ENCODE measurements around the gene TGFB2. TPM values are rescaled to one million over a fixed set of nuclear protein-coding genes. Genes with fewer than 3 reads are reported as not detected.

TGFB2 gene
- total and polyA plus RNA-seq, 10 donors: 0.24 to 5.5 (median 2.1) TPM

DNA sequence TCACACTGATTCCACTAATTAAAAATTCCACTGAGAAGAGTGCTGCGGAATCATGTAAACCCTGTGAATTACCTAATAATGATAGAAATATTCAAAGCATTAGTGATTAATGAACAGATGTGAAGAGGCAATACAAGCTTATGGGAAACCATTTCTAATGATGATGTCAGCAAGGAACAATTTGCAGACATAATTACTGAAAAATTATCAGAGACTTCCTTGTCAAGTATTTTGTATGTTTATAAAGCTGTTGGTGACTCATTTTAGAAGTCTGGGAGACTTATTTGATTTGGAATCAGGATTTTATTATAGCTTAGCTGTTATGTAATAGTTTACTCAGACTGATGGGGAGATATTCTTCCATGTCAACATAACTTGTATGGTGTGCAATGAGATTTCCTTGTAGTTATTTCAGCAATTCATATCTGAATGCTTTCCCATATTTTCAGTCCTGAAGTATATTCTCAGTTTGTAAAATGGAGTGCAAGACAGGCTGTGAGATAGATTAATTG is 135.5 kb downstream of the TGFB2 start:
- no peaks in the 10 kb centered on the region for H3K9me3 ChIP-seq
- H3K27ac ChIP-seq: peak overlapping the region in 5 of 8 donors; percentile 26 to 66 (median 43)
- H3K27me3 ChIP-seq (replicated peaks in 1 of 7): no peaks in the 10 kb centered on the region
- intact Hi-C loops (cut with DNase I; ENCODE audit: low total_unique reads): no loop called here
- H3K4me1 ChIP-seq: no peaks in the 10 kb centered on the region
- WGBS, 5 donors: 79 to 93% (median 84%) methylated on average over 1 of the region's 1 CpG
- TF ChIP-seq, protein P1, sequence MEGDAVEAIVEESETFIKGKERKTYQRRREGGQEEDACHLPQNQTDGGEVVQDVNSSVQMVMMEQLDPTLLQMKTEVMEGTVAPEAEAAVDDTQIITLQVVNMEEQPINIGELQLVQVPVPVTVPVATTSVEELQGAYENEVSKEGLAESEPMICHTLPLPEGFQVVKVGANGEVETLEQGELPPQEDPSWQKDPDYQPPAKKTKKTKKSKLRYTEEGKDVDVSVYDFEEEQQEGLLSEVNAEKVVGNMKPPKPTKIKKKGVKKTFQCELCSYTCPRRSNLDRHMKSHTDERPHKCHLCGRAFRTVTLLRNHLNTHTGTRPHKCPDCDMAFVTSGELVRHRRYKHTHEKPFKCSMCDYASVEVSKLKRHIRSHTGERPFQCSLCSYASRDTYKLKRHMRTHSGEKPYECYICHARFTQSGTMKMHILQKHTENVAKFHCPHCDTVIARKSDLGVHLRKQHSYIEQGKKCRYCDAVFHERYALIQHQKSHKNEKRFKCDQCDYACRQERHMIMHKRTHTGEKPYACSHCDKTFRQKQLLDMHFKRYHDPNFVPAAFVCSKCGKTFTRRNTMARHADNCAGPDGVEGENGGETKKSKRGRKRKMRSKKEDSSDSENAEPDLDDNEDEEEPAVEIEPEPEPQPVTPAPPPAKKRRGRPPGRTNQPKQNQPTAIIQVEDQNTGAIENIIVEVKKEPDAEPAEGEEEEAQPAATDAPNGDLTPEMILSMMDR (IDR thresholded peaks at IDR 0.05 in 8 of 11, conservative IDR thresholded peaks at IDR 0.05 in 3 of 11): no peak
- TF ChIP-seq POLR2A (IDR thresholded peaks at IDR 0.05): no peak
- TF ChIP-seq POLR2AphosphoS5 (IDR thresholded peaks at IDR 0.05): no peak
- no peaks in the 10 kb centered on the region for H3K36me3 ChIP-seq
- H3K4me3 ChIP-seq: no peak overlapping the region
- DNase-seq: no peak

DNA sequence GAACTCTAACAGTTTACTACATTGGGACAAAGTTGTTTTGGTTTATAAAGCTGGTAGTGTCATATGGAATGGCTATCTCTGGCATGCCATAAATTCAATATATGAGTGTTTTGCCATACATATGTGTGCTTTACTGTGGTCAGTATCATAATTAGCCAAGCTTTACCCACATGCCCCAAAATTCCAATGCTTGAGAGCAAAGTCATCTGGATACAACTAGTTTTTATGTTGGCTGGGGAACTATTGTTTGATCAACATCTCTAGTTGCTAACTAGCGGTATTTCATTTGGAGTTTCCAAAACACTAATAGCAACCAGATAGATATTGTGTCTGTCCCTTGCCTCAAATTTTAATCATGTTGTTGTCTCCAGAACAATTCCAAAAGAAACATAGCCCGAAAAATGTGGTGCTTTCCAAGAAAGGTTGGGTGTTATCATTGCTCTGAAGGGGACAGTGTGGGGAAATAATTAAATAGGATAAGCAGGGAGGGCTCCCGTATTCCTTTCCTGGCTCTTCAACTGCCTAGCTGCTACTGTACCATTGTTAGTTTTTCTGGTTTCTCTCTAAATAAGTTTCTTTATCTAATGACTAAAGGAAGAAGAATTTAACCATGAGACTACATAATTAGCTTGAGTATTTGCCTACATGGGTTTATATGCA is 136.1 kb downstream of the TGFB2 start:
- Histone ChIP-seq H3K4me3 (no peak overlapping the region), H3K27me3 (replicated peaks in 1 of 7) (no peaks in the 10 kb centered on the region), H3K4me1 (no peaks in the 10 kb centered on the region), H3K27ac (peak overlapping the region in 1 of 8 donors; percentile 26), H3K36me3 (no peaks in the 10 kb centered on the region), H3K9me3 (no peaks in the 10 kb centered on the region)
- intact Hi-C loops (cut with DNase I; ENCODE audit: low total_unique reads): no loop called here
- 55 to 72% (median 58%) methylated on average over 3 of the region's 3 CpGs for WGBS, 5 donors
- no peak for DNase-seq
- TF ChIP-seq POLR2A (IDR thresholded peaks at IDR 0.05): no peak
- TF ChIP-seq, protein P1 (IDR thresholded peaks at IDR 0.05 in 8 of 11, conservative IDR thresholded peaks at IDR 0.05 in 3 of 11): no peak
- no peak for TF ChIP-seq POLR2AphosphoS5 (IDR thresholded peaks at IDR 0.05)

DNA sequence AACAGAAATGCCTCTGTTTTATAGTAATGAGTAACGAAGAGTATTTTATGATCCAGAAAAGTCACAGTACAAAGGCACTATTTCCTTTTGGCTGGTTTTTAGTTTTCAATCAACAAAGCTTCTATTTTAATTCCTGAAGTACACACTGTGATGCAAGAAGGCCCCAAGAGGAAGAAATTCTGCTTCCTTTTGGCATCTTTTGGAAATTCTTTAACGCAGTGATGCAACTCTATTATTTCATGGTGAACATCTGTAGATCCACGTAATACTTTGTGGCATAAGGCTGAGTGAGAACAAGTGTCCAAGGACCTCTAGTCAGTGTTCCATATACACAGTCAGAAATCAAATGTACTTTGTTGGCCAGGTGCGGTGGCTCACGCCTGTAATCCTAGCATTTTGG is 137.5 kb downstream of the TGFB2 start:
- H3K4me1 ChIP-seq: no peaks in the 10 kb centered on the region
- TF ChIP-seq POLR2A (IDR thresholded peaks at IDR 0.05): no peak
- no peak for TF ChIP-seq POLR2AphosphoS5 (IDR thresholded peaks at IDR 0.05)
- TF ChIP-seq, protein P1 (IDR thresholded peaks at IDR 0.05 in 8 of 11, conservative IDR thresholded peaks at IDR 0.05 in 3 of 11): no peak
- WGBS, 5 donors: 68 to 90% (median 79%) methylated on average over 5 of the region's 5 CpGs
- intact Hi-C loops (cut with DNase I; ENCODE audit: low total_unique reads): no loop called here
- no peak overlapping the region for H3K27ac ChIP-seq
- H3K9me3 ChIP-seq: no peaks in the 10 kb centered on the region
- H3K27me3 ChIP-seq (replicated peaks in 1 of 7): no peaks in the 10 kb centered on the region
- no peaks in the 10 kb centered on the region for H3K36me3 ChIP-seq
- DNase-seq: no peak
- no peak overlapping the region for H3K4me3 ChIP-seq

DNA sequence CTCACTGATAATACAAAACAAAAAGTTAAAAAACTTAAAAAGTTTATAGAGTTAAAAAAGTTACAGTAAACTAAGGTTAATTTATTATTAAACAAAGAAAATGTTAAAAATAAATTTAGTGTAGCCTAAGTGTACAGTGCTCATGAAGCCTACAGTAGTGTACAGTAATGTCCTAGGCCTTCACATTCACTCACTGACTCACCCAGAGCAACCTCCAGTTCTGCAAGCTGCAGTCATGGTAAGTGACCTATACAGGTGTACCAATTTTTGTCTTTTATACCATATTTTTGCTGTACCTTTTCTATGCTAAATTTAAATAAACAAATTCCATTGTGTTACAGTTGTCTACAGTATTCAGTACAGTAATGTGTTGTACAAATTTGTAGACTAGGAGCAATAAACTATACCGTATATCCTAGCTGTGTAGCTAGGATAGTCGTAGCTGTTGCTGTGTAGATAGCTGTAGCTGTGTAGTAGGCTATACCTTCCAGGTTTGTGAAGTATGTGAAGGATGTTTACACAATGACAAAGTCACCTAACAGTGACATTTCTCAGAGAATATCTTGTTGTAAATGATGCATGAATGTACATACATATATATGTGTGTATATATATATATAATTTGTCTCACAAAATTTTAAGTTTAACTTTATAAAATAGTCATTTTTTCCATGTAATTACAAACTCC is 140.2 kb downstream of the TGFB2 start:
- no peak for DNase-seq
- intact Hi-C loops (cut with DNase I; ENCODE audit: low total_unique reads): no loop called here
- no peaks in the 10 kb centered on the region for H3K27me3 ChIP-seq (replicated peaks in 1 of 7)
- H3K36me3 ChIP-seq: no peaks in the 10 kb centered on the region
- H3K27ac ChIP-seq: no peak overlapping the region
- TF ChIP-seq, protein P1 (IDR thresholded peaks at IDR 0.05 in 8 of 11, conservative IDR thresholded peaks at IDR 0.05 in 3 of 11): no peak
- TF ChIP-seq POLR2A (IDR thresholded peaks at IDR 0.05): no peak
- no peak for TF ChIP-seq POLR2AphosphoS5 (IDR thresholded peaks at IDR 0.05)
- H3K4me3 ChIP-seq: no peak overlapping the region
- no peaks in the 10 kb centered on the region for H3K4me1 ChIP-seq
- WGBS, 5 donors: 71 to 93% (median 89%) methylated on average over 2 of the region's 2 CpGs
- H3K9me3 ChIP-seq: no peaks in the 10 kb centered on the region
